CD4-positive, alpha-beta T cell treated with Interferon alpha-2 for 1 hour (primary cell): ENCODE measurements around the gene DCHS2.

ENCODE experiments used
- DNase-seq, 2 donors: peaks; one replicate each; pipeline ENCODE4 v3.0.0-alpha.2; 2020 to 2022

Gene DCHS2

DNA sequence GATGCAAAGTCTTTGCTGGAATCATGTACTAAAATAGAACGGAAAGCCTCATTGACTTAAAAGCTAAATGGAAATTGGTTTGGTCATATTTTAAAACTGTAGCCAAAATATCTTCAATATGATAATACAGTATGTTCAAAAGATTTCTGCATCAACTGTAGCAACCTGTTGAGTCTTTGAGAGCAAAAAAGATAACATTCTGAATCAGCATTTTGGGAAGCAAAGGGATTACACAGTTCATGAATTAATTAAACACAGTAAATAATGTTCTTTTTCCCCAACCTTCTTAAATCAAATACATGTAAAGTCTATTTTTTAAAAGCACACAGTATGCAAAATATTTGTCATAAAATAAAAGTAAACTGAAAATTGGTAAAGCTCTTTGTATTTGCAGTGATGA, 50.5 kb downstream of the DCHS2 start:
- no peak for DNase-seq

DNA sequence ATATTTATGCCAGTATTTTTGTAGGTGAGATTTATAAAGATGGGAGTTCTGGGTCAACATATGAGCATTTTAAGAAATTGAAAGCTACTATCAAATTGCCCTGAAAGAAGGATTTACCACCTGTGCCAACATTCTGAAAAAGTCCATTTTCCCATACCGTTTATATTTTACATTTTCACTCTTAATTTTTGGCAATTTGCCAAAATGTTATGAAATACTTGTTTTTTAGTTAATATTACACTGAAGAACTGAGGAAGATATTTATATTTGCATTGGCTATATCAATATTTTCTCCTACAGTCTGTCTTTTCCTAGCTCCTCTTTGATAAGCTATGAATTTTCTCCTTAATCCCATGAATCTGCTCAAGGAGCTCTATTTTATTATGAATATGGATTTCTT, 52.4 kb downstream of the DCHS2 start:
- no peak for DNase-seq

DNA sequence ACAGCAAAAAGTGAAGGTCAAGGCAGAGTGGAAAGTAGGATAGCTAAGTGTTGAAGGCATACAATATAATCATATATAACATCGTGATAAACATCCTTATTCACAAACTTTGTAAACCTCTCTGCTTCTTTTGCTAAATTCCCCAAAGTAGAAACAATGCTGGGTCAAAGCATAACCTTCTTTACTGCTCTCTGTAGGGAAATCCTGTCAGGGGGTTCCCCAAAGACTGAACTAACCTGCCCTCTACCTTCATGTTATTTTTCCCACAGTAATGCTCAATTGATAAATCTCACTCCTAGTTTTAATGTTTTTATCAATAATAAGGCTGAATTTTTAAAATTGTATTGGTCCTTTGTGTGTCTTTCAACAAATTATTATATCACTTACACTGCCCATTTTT, 55.7 kb downstream of the DCHS2 start:
- no peak for DNase-seq

DNA sequence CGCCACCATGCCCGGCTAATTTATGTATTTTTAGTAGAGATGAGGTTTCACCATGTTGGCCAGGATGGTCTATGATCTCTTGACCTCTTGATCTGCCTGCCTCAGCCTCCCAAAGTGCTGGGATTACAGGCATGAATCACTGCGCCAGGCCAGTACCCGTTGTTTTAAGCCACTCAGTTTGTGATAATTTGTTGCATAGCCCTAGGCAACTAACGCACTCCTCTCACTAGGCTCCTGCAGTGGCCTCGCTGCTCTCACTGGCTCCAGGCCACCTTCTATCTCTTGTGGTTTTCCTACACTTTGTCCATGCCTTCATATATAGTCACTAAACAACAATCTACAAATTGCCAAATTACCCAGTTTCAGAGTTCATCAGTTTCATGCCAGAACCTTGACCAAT, 58.1 kb downstream of the DCHS2 start:
- no peak for DNase-seq

DNA sequence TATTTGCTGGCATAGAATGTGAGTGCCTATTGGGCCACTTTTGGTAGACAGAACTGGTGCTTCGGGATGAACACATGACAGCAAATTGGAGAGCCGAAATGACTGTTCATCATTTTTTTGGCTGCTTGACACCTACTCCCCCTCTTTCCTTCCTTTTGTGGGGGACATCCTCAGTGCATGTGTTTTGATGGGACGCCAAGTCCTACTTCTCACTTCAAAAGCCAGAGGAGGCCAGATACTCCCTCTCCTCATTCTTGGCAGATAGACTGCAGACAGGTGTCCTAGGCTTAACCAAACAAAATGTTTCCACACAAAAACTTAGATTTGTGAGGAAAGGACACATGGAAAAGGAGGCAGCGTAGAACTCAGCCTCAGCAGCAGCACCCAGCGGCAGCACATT, 62.4 kb downstream of the DCHS2 start:
- DNase-seq: no peak

DNA sequence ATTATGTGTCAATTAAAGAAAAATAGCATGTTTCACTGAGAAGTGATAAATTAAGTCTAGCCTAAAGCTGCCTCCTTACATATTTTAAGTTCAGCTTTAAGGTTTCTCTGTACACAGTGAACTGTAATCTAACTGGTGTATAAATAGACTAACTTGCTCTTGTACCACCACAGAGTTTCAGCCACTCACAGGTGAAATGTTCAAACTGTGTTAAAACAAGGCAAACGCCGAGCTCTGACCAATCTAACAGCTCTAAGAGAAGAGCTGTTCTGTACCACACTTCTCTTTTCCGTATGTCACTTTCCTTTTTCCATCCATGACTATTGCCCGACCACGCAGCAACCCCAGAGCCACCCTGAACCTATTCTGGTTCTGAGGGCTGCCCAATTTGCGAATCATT, 64.5 kb downstream of the DCHS2 start:
- DNase-seq: no peak

DNA sequence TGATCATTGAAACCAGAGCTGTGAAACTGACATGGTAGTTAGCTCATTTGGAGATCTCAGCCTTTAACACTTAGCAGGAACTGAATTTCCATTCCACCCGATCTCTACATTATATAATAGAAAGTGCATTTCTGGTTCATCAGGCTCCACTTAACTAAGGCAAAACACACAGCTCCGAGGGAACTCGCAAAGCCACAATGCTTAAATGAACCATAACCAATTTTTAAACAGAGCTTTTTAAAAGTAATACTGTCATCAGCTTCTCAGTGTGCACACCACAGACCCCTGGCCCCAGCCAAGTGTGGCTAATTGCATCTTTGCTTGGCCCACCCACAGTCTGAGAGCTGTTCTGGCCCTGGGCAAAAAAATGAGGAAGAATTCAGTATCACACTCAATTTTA, 66.1 kb downstream of the DCHS2 start:
- no peak for DNase-seq

DNA sequence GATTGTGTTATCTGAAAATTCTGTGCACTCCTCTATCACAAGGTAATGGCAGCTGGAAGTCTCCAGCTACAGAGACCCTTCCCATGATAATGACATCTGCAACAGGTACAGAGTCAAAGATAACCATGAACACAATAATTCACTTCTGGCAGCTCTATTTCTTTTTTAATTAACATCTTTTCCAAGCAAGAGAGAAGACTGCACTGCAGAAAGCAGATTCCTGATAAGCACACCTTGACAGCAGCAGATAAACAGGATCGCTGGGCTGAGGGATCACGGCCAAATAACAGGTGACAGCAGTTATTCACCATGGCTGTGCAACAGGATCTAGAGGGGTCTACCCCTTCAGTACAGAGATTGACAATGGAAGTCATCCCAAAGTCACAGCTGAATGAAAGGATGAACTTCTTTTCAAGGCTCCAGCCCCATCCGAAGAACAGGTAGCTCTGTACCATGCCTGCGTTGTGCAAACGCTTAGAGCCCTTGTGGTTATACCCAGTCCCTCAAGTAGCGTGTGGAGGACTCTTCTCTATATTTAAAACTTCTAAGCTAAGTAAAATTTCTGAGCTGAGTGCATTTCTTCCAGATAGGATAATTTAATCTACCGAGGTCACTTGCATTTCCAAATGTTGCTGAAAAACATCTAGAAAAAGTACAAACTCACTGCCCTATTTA, 66.7 kb downstream of the DCHS2 start:
- DNase-seq: no peak

DNA sequence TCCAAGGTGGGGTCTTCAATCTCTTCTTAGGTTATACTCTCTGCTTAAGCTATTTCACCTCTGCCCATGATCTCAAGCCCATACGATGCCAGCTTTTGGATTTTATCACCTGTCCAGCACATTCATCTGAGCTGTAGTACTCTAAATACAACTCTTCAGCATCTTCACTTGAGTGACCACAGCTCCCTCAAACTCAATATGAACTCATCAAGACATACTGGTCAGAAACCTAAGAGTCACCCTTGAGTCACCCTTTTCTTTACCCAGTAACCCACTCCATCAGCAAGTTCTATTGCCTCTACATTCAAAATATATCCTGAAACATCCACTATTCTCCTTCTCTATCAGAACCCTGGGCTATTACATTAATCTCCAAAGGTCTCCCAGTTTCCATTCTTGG, 69.4 kb downstream of the DCHS2 start:
- no peak for DNase-seq

DNA sequence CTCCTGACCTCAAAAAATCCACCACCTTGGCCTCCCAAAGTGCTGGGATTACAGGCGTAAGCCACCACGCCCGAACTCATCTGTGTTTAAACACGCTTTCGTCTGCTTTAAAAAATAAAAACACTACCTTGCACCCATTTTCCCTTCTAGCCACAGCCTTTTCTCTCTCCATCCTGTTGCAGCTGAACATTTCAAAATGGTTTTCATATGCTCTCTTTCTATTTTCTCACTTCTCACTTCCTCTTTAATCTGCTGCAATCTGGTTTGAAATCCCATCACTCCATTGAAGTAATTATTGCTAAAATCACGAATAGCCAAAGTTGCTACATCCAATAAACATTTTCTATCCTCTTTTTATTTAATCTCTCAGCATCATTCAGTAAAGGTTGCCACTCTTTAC, 70.0 kb downstream of the DCHS2 start:
- no peak for DNase-seq

DNA sequence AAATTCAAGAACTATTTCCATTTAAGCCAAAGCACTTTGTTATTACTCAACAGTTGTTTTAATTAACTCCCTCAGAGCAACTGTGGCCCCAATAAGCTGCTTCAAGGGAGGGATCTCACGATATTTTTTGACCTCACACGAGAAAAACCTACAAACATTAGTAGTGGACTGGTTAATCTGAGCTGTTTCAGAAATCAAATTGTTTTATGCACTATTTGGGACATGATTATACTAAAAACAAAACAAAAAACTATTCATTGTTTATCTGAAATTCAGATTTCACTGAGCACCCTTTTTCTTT, 74.3 kb downstream of the DCHS2 start:
- no peak for DNase-seq

DNA sequence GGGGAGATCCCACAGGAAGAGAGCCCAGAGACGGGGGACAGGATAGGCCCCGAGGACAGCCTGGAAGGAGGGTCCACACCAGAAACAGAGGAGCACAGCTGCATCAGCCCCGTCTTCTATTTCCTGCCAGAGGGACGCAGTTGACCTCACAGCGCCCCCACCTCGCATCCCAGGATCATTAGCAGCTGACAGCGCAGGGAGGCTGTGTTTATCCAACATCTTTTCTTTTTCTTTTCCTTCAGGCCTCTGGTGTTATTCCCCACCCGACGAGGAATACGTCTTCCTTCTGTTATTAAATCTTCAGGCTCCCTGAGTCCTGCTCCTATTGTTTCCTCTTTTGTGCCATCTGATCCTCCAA, 75.4 kb downstream of the DCHS2 start:
- no peak for DNase-seq

DNA sequence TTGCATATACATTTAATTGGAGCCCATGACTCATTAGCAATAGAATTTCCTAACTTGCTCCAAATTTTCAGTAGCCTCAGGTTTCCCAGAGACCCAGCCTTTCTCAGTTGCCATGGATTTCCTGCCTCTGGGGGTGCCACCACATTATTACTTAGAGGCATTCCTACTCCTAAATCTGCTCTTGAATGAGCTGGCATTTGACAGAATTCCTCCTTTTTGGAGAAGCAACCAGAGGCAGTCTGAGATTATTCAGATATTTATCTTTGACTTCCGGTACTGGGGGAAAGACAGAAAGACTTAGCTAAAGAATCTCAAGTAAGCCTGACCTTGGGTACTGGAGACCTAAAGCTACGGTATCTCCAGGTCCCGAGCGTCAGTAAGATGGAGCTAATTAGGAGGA, 76.3 kb downstream of the DCHS2 start:
- DNase-seq: no peak

DNA sequence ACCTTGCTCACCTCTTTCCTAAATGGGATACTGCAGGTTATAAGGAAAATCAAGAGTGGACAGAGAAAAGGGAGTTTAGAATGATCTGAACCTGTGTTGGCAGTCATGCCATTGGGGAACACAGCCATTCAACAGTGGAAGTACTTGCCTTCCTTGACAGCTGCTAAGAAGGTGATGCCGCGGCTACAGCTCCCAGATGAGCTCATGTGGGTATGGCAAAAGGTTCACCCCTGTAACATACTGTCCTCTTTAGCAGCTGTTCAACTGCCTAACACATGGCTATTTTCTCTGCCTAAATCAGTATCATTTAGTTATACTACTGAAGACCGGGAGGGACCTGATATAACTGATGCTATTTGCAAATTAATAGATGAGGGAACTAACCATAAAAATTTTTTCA, 76.8 kb downstream of the DCHS2 start:
- no peak for DNase-seq

DNA sequence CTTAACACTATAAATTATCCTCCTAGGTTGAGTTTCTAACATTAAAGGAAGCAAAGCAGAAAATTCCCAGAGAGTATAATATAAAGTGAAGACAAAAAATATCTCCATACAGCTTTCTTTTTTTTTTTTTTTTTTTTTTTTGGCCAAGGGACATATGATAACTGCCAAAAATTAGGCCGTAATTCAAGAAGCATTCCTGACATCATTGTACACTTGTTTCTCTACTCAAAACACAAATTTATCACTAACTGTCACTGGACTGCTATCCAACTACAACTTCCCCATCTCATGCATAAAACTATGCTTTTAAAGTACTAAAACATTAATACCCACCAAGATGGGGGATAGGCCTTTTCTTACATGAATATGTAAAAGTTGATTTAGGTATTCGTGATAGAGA, 77.2 kb downstream of the DCHS2 start:
- DNase-seq: no peak

DNA sequence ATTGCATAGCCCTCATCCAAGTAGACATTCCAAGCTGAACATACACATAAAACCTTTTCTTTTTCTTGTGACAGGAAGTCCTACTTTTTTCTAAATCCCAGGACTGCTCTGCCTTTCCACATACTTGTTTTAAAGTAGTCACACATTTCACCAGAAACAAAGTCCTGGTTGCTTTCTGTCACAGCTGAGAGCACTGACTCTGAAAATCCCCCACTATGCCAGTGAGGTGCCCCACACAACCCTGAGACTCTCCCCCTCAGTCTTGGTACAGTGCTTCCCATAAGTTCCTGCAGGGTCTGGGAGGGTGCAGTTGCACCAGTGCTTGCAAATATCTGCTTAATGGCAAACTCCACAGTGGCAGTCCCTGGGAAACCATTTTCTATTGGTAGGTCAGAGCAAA, 84.2 kb downstream of the DCHS2 start:
- DNase-seq: no peak

DNA sequence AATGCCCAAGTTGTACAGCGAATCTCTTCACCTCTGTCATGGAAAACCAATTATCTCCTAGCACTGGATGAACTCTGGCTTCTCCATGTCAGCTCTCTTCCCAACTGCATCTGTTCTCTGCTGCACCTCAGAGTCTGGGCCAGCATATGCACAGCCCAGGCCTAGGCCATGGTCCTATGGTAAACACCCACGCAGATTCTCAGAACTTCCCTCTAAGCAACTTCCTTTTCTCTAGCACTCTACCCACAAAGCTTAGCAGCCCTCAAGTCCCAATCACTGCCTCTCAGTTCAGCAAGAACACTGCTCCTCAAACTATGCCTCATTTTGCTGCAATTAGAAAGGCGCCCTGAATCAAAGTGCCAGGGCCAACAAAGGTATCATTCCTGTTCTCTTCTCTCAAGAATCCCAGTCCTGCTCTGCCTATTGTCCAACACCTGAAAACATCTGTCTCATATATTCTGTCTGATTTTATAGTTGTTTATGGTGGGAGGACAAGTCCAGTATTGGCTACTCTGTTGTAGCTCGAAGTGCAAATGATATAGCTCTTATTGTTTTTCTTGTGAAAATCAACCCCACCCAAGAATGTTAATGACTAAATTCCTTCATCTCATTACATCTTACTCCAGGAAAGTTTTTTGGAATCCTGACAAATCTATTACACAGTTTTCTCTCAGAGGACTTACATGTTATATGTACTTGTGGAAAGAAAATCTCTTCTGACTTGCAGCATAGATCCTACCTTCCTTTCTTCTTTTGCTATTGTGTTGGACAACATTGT, 85.4 kb downstream of the DCHS2 start:
- no peak for DNase-seq

DNA sequence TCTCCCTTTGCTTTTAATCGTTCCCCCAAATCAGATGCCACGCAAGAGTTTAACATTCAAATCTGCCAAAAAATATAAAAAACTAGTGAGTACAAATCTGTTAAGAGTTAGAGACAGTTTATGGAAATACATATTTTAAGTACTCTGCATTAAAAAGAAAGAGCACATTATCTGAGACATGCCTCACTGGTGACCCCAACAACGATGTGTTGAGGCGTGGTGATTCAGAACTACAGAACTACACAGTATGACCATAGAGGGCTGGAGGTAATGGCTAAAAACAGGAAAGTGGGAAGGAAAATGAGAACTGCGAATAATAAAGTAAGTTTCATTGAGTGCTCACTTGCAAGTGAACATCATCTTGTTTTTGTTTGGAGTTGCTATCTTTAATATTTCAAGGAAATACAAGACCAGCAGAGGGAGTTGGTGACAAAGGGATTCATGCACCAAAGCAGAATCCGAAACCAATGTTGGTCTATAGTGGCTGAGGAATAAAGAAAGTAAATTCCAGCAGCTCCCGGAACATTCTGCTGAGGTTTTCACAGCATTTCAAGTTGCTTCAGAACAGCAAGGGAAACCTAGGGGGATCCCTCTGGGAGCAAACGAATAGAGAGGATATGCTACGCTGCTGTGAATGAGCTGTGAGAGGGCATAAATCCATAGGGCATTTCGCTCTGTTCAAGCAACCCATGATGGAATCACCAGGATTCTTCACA, 92.2 kb downstream of the DCHS2 start:
- no peak for DNase-seq

DNA sequence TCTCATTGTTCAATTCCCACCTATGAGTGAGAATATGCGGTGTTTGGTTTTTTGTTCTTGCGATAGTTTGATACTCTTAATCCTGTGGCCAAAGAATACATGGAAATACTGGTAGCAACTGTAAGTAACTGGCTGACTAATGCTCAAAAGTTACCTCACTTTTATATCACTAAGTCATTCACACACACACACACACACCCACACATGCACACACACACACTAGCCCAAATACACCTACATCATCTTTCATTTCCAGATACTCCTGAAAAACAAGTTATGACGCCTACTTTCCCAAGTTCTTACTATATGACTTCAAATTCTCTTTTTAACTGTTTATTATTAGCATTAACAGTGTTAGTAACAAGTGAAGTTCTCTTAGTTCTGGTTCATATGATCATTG, 101.3 kb downstream of the DCHS2 start:
- no peak for DNase-seq

DNA sequence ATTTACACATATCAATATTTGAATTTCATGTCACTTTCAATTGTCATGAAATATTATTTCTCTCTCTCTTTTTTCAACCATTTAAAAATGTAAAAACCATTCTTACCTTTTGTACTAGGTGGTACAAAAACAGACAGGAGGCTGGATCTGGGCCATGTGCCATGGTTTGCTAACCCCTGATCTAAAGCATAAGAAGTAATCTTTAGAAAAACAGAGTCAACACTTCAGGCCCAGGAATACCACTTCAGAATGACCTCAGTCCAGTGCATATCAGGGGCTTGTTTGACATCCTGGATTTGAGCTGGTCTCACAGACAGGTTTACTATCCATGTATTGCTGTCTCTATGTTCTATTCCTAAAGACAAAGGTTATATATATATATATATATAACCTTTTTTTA, 102.5 kb downstream of the DCHS2 start:
- no peak for DNase-seq

DNA sequence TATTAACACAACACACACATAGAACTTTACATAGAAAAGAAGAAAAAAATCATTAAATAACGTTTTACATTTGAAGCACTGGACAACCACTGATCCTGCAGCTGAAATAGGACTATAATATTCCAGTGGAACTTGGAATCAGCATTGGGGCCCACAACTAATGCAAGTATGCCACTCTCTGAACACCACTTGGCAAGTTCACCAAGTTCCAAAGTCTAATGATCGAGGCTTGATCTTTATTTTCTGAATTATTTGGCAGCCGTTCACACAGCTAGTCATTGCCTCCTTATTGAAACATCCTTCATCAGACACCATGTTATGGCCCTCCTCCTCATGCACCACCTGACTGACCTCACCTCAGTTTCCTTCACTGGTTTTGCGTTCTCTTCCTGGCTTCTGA, 107.6 kb downstream of the DCHS2 start:
- DNase-seq: no peak

DNA sequence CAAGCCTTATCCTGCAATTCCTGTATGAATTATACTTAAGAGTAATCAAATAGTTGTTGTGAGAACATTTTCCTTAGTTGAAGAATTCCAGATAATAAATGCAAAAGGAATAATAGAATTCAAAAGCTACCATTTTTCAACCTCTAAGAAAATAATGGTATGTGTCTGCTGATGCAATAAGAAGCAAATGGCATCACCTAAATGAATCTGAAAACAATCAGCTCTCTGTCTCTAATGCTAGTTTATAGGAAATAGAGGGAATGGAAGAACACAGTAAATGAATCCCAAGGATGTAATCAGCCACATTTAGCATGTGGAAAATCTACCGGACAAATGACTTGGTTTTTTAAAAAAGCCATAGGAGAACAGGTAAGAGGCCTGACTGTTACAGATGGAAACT, 115.1 kb downstream of the DCHS2 start:
- DNase-seq: no peak

DNA sequence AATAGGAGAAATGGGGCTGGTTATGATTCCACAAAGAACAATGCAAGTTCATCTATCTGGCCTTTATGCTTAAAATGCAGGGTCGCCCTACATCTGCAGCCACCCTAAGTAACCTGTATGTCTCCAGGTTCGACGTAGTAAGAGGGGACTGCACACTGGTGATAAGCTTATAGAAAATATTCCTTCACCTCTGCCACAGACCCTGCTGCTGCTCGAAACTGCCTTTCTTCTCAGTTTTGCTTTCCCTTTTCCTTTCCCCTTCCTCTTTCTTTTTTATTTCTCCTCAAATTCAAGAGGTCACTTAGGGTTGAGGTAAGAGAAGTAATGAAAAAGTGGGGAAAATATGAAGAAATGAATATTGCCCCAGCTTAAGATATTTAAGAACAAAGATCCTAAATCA, 123.5 kb downstream of the DCHS2 start:
- no peak for DNase-seq

DNA sequence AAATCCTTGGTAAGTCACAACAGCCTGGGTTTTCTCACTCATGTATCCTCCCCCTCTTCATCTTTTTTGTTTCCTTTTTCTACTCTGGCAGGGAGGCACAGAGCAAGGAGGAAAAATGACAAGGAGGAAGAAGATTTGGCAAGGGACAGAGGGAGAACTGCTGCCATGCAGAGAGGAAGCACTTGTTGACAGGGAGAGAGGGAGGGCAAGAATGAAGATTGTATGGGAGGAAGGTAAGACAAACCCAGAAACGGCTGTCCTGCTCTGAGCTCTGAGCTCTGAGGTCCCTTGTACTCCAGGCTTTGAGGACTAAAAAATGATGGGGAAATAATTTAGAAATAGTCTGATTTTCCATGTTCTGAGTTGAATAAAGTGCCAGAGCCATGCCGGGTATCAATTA, 123.9 kb downstream of the DCHS2 start:
- DNase-seq: no peak

DNA sequence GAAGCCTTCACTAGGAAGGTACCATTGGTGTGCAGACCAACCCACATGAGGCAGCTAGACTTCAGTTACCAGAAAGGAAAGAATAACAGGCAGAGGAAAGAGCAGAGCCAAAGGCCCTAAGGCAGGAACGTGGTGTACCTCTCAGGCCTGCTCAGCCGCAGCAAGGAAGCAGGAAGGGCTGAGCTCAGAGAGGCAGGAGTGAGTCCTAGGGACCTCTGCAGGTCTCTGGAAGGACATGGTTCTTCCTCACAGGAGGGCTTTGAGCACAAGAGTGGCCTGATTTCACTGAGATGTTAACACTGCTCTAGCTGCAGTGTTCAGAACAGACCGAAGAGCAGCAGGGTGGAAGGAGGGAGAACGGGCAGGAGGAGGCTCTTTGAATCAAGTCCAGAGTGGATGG, 124.6 kb downstream of the DCHS2 start:
- no peak for DNase-seq
